AML-193 (cell line): ENCODE results near the gene RFX8.
"Not testable (repeated sequence)": the region's sequence is repeated elsewhere in the genome, so short reads cannot be mapped to it uniquely, and the experiment has no call there.

Experiments
- DNase-seq, 2 experiments: peaks; one replicate each; lab custom pipeline; 2025; lab: John Stamatoyannopoulos, UW

Gene RFX8

GRCh38 chr2:101440127-101440738 is 34.7 kb downstream of the RFX8 start:
- no peak for DNase-seq

- DNase-seq: no peak
Observed at GRCh38 chr2:101439716-101440115, 35.2 kb downstream of the RFX8 start.

DNA sequence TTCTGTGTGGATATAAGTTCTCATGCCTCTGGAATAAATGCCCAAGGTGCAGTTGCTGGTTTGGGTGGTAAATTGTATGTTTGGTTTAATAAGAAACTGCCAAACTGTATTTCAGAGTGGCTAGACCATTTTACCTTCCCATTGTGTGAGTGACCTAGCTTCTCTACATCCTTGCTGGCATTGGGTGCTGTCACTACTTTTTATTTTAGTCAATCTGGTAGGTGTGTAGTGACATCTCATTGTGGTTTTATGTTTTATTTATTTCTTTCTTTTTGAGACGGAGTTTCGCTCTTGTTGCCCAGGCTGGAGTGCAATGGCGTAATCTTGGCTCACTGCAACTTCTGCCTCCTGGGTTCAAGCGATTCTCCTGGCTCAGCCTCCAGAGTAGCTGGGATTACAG is 36.4 kb downstream of the RFX8 start:
- DNase-seq: not testable (repeated sequence)

DNA sequence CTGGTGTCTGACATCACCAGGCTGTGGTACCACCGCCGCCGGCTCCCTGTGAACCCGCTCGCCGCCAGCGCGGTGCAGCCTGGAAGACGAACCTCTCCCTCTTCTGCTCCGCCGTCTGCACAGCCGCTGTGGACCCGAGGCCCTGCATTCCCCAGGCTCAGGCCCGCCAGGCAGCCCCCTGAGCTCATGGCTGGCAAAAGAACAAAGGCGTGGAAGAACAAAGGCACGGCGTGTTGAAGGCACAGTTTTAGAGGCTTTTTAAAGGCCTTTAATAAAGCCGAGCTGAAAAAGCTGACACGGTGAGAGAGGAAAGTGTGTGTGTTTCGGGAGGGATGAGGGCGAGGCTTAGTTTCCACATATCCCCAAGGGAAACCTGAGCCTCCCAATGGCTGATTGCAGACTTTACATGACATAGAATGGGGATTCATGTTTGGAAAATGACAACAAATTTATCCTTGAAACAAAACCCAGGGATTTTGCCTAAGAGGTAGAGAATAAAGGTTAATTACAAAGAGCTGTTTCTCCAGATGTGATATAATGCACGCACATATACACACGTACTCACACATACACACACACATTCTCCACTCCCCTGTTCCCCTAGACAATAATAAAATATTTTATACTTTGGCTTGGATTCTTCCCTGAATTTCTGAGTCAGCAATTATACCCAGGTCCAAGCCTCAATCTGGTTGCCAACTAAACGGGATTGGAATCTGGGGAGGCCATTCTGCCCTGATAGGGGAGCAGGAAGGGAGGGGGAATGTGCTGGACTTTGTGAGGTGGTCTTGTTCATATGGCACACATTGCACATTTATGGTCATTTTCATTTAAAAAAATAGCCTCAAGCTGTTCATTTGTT is 39.7 kb downstream of the RFX8 start:
- DNase-seq: no peak

DNA sequence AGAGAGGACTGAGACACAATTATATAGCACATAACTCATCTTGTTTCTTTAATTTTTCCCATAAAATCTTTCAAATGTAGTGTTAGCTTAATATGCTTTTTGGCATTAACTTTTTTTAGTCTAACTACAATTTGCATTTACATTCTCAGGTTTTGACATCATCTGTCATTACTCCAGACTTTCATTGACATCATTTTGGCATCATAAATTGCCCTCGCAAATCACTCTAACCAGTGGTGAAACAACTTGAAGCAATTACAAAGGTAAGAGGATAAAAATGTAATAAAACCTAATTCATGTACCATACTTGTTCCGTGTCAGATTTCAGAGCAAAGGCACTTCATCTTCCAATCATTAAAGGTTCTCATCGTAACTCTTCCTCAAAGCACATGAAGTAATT is 41.4 kb downstream of the RFX8 start:
- DNase-seq: no peak

DNA sequence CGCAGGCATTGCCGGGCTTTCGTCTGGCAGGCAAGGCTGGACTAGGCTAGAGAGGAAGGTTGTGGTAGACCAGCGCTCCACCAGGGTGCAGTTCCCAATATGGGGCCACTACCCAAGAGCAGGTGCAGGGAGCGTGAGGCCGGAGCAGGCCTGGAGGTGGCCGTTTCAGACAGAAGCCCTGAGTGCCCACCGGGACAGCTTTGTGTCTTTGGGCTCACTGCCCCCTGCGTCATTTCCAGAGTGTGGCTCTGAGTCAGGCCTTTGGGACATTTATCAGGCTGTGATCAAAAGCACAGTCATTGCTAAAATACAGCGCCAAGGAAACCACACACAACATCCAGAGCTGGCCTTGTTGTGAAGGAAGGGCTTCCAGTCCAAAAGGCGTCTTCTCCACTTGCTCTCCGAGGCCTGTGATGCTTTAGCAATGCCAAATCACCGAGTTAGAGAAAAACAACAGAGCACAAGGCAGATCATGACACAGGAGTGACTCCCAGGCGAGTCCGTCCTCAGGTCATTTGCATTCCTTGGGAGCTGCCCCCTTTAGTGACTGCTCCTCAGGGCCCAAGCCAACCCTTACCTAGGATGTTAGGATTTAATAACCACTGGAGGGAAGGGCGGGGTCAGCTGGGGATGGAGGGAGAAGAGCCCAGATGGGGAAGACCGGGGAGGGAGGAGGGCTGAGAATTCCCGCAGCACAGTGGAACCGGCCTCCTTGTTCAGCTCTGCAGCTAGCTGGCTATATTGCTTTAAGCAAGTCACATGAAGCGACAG is 42.3 kb downstream of the RFX8 start:
- no peak for DNase-seq

- no peak for DNase-seq
Observed at GRCh38 chr2:101431486-101431885, 43.4 kb downstream of the RFX8 start.

DNA sequence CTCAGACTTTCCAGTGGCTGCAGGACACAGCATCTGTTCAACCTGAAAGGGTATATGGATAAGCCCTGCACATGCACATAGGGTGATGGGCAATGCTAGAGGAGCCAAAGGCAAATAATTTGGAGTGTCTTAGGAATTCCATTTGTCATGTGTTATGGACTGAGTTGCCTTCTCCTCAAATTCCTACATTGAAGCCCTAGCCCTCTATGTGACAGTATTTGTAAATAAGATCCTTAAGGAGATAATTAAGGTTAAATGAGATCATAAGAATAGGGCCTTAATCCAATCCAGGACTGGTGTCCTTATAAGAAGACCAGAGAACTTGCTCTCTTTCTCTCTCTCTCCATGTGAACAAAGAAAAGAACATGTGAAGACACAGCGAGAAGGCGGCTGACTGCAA is 44.8 kb downstream of the RFX8 start:
- no peak for DNase-seq

GRCh38 chr2:101429453-101429852 is 45.5 kb downstream of the RFX8 start:
- no peak for DNase-seq

DNA sequence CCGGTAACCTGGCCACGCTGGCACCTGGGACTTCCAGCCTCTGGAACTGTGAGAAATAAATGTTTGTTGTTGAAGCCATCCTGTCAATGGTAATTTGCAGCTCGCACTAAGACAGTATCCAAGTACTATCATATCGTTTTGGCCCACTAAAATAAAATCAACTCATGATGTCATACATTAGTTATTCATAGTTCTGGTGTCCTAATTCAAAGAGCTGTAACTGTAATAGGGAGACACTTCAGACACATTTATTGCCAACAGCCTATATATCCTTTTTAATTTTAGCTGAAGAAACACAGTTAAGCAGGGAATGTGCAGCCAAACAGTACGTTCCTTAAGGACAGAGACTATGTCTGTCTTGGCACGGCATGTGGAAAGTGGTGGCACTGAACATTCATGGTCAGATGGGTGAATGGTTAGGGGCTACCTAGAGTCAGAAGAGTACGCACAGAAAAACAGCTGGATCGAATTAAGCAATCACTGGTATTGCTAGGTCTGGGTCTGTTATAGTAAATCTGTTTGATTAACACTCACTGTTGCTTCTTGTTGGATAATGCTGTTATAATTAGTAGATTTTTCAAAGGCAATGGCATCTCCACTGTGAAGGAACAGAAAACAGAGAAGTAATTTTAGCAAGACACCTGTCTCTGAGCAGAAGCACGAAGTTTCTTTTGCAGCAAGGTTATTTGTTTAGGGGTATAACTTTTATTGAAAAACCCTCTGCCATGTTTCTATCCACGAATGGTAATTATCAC is 46.3 kb downstream of the RFX8 start:
- DNase-seq: no peak

DNA sequence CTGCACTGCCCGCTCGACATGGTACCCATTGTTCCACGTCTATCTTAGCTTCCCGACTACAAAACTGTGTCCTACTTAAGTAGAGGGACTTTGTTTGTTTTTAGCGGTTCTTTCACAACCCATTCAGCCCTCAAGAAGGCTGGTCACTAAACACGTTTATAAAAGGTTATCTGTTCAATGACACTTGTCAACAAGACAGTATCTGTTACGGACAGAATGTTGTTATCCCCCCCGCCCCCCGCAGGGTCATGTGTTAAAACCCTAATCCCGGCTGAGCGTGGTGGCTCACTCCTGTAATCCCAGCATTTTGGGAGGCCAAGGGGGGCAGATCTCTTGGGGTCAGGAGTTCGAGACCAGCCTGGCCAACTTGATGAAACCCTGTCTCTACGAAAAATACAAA is 47.2 kb downstream of the RFX8 start:
- no peak for DNase-seq

- DNase-seq: no peak
Observed at GRCh38 chr2:101427240-101427639, 47.7 kb downstream of the RFX8 start.

- no peak for DNase-seq
Observed at GRCh38 chr2:101426822-101427221, 48.1 kb downstream of the RFX8 start.

DNA sequence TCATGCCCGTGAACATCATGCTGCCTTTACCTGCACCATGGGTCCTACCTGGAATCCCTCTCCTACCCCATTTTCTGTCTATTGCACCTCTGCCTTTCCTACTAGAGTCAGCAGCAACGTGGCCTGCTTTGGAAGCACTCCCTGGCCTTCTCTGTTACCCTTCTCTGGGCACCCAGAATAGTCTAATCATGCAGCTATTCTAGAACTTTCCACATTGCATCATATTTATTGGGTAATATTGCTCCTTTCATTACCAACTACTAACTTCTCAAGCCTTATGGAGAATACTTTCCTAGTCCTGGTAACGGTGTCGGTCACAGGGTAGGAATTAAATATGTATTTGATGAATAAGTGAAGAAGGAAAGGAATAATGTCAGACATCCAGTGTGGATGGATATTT is 54.3 kb downstream of the RFX8 start:
- DNase-seq: no peak

DNA sequence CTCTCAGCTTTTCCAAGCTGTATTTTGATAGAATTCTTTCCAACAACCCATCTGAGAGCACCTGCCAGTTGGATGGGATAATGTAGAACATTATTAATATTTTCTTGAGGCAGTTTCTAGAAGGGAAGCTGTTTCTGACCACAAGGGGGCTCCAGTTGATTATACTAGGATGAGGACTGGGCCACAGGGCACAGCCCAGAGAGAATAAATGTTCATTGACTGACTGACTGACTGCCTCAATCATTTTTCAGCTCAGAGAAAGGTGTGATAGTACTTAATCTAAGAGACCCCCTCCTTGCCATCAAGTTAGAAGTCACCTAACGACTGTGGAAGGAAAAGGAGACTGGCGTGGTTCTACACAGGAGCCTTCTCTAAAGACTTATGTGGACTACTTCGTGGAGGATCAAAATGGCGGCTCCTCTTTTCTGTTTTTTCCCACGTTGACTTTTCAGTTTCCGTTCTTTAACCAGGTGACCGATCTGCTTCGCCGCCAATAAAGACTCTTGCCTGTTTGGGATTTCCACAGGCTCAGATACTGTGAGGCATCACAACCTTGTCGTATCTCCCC is 55.7 kb downstream of the RFX8 start:
- DNase-seq: peak; percentile 39 to 51

GRCh38 chr2:101418460-101419095 is 56.3 kb downstream of the RFX8 start:
- DNase-seq: no peak

DNA sequence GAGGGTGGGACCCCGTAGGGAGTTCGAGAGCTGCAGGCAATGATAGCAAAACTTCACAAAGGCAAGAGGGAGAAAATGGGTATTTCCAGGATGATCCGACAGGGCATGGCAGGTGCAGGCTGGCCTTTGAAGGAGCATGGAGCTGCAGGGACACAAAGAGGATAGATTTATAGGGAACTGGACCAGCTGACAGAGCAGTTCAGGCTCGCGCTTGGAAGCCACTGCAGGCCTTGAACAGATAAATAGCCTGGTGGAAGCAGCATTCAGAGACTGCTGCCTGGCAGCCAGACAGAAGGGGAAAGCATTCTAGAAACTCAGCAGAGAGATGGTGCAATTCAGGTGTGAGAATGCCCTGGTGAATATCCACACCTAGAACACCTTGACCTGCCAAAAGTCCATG is 58.3 kb downstream of the RFX8 start:
- no peak for DNase-seq

DNA sequence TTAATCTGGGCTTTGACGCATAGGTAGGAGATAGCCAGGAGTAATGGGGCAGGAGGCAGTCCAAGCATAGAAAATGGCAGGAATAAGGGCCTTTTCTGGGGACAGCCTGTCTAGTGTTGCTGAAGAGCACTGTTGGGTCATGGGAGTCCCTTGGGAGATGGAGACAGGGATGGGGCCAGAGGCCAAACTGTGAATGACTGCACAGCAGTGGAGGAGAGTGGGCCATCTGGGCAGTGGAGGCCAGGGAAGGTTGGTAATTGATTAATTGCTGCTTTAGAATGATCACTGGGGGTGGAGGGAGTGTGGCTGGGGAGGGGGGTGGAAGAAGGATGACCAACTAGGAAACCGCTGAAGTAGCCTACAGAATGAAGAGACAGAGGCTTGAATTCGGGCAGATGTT is 59.0 kb downstream of the RFX8 start:
- no peak for DNase-seq

DNA sequence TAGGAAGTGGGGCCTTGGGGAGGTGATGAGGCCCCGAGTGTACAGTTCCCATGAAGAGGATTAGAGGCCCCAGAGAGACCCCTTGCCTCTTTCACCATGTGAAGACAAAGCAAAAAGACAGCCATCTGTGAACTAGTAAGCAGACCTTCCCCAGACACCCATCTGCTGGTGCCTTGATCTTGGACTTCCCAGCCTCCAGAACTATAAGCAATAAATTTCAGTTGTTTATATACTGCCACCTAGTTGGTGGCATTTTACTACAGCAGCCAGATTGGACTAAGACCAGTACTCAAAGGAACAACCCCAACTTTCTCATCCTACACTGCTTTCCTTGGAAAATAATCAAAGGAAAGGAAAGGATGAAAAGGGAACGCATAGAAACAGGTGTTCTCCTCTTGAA is 59.7 kb downstream of the RFX8 start:
- DNase-seq: no peak

GRCh38 chr2:101412092-101412694 is 62.7 kb downstream of the RFX8 start:
- DNase-seq: no peak

DNA sequence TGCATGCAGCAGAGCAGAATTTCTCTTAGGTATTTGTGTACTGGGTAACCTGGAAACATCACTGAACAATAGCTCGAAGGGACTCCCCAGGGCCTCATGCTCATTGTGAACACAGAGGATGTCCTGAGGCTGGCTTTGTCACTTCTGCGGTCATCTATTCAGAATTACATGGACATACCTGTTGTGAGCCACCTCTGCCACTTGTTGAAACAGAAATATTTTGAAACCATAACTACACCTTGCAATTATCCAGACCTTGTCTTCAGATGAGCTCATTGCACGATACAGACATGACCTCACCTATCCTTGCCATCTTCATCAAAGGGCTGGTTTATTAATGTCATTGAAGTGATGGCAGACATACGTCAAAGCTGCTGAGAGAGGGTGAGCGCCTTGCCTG is 64.2 kb downstream of the RFX8 start:
- DNase-seq: no peak
